ENCODE results near the gene TRPM8. TPM values are rescaled to one million over a fixed set of nuclear protein-coding genes. Genes with fewer than 3 reads are reported as not detected.

TRPM8 gene
- polyA plus RNA-seq, 2 of the 4 experiments (the other 2 are of a cell fraction): 0.25 to 0.97 TPM

GRCh38 chr2:234050455-234051135, 133.4 kb downstream of the TRPM8 start, which contains the start of gene SPP2:
SPP2 (plus strand) TSS chr2:234050702; CDS start chr2:234050787, 85 bp downstream.
- 79% methylated on average over 9 of the region's 9 CpGs for WGBS (ENCODE audit: missing lambda C conversion rate)
- CTCF ChIA-PET: interaction anchor here (0.6 to 1.3 kb wide), 2 partner anchors 23 to 29 kb away, joined by 3 to 4 read pairs; no protein-coding TSS in a partner anchor
- no peaks in the 10 kb centered on the region for H3K9me3 ChIP-seq
- TF ChIP-seq RFX5 (IDR thresholded peaks at IDR 0.05) (no peak), KDM1A (IDR thresholded peaks at IDR 0.05; ENCODE audit: low read depth) (no peak), FOSB (CRISPR knock-in tag; IDR thresholded peaks at IDR 0.05) (no peak), HMGXB4 (CRISPR knock-in tag; IDR thresholded peaks at IDR 0.05; ENCODE audit: borderline replicate concordance) (no peak), HEYL (CRISPR knock-in tag; IDR thresholded peaks at IDR 0.05) (no peak), CHD2 (IDR thresholded peaks at IDR 0.05; ENCODE audit: low read length, partially characterized antibody) (no peak), HOXB13 (CRISPR knock-in tag; IDR thresholded peaks at IDR 0.05; ENCODE audit: low read depth) (no peak), ESRRA (IDR thresholded peaks at IDR 0.05; ENCODE audit: borderline replicate concordance, low read length) (no peak), EHMT2 (IDR thresholded peaks at IDR 0.05; ENCODE audit: low read depth) (no peak), ZSCAN20 (CRISPR knock-in tag; IDR thresholded peaks at IDR 0.05) (no peak), SREBF2 (IDR thresholded peaks at IDR 0.05) (no peak), CHD4 (IDR thresholded peaks at IDR 0.05; ENCODE audit: borderline replicate concordance) (no peak), GATA3 (IDR thresholded peaks at IDR 0.05; ENCODE audit: borderline replicate concordance) (no peak), KDM5A (IDR thresholded peaks at IDR 0.05) (no peak), TP53 (CRISPR knock-in tag; IDR thresholded peaks at IDR 0.05) (no peak)
- TF ChIP-seq, protein P1, sequence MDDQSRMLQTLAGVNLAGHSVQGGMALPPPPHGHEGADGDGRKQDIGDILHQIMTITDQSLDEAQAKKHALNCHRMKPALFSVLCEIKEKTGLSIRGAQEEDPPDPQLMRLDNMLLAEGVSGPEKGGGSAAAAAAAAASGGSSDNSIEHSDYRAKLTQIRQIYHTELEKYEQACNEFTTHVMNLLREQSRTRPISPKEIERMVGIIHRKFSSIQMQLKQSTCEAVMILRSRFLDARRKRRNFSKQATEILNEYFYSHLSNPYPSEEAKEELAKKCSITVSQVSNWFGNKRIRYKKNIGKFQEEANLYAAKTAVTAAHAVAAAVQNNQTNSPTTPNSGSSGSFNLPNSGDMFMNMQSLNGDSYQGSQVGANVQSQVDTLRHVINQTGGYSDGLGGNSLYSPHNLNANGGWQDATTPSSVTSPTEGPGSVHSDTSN (IDR thresholded peaks at IDR 0.05): no peak
- TF ChIP-seq, protein P2, sequence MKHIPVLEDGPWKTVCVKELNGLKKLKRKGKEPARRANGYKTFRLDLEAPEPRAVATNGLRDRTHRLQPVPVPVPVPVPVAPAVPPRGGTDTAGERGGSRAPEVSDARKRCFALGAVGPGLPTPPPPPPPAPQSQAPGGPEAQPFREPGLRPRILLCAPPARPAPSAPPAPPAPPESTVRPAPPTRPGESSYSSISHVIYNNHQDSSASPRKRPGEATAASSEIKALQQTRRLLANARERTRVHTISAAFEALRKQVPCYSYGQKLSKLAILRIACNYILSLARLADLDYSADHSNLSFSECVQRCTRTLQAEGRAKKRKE (CRISPR knock-in tag; IDR thresholded peaks at IDR 0.05; ENCODE audit: low read depth): no peak
- H3K4me3 ChIP-seq: no peak within 1 kb of the TSS
- DNase-seq (ENCODE audit: low read depth in 1 of 2, low spot score in 1 of 2) (no peak), ATAC-seq (no peak), FAIRE-seq (no peak)
- POLR2A ChIA-PET: no interaction called here
- H3K27ac ChIP-seq: no peak within 1 kb of the TSS
- no peak within 1 kb of the TSS for H3K4me2 ChIP-seq
- H3K4me1 ChIP-seq: no peaks in the 10 kb centered on the region

DNA sequence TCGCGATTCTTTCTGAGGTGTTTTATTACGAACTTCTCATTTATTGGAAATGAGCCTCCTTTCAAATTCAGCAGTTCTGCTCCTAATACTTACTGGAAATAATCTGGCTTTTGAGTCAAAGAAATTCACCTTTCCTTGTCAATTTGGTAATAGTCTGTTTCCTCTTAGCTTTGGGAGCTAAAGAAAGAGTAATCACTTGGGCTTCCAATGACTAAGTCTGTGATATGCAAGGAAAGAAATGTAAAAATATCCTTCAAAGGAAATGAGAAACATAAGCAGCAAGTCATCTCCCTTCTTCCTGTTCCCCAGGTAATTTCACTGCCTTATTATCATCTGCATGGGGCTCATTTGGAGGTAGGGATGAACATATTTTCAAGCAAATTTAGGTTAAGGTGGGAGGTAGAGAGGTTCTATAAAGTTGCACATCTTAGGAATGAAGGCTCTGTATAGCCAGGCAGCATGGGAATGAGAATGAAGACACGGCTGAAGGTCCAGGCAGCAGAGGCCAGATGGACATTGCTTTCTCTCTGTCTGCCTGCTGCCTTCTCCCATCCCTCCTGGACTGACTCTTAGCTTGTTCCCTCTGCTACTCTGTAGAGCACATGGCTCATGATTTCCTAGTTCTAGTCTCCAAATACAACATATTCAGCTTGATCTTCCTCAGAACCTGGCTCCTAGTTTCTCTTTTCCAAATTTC, 134.3 kb downstream of the TRPM8 start:
- no peak overlapping the region for H3K4me2 ChIP-seq
- H3K27ac ChIP-seq: no peak overlapping the region
- no peaks in the 10 kb centered on the region for H3K4me1 ChIP-seq
- no peak for DNase-seq (ENCODE audit: low read depth in 1 of 2, low spot score in 1 of 2)
- ChIA-PET POLR2A (no interaction called here), CTCF (interaction anchor here (0.7 to 1.3 kb wide), 3 partner anchors 16 to 26 kb away, joined by 3 to 4 read pairs (median 3); no protein-coding TSS in a partner anchor)
- ATAC-seq: no peak; a peak in 1 of 6 replicates
- FAIRE-seq: no peak
- H3K4me3 ChIP-seq: no peak overlapping the region
- 92% methylated on average over 4 of the region's 4 CpGs for WGBS (ENCODE audit: missing lambda C conversion rate)
- H3K9me3 ChIP-seq: no peaks in the 10 kb centered on the region
- no peak for TF ChIP-seq RARB (CRISPR knock-in tag; IDR thresholded peaks at IDR 0.05)
- TF ChIP-seq HOXB5 (CRISPR knock-in tag; IDR thresholded peaks at IDR 0.05): no peak
- TF ChIP-seq POLR2A (IDR thresholded peaks at IDR 0.05; ENCODE audit: low read length): no peak
- no peak for TF ChIP-seq HOXA7 (CRISPR knock-in tag; IDR thresholded peaks at IDR 0.05)
- TF ChIP-seq NR3C1 (IDR thresholded peaks at IDR 0.05): no peak
- TF ChIP-seq, protein P3, sequence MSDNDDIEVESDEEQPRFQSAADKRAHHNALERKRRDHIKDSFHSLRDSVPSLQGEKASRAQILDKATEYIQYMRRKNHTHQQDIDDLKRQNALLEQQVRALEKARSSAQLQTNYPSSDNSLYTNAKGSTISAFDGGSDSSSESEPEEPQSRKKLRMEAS (IDR thresholded peaks at IDR 0.05): no peak
- no peak for TF ChIP-seq MAZ (IDR thresholded peaks at IDR 0.05; ENCODE audit: borderline replicate concordance, low read depth, low read length)
- no peak for TF ChIP-seq NPAS2 (CRISPR knock-in tag; IDR thresholded peaks at IDR 0.05; ENCODE audit: borderline replicate concordance)
- no peak for TF ChIP-seq MAFK (IDR thresholded peaks at IDR 0.05; ENCODE audit: partially characterized antibody)
- no peak for TF ChIP-seq CBX8 (IDR thresholded peaks at IDR 0.05)
